ENCODE measurements around the gene PCDHGA2. TPM values are rescaled to one million over a fixed set of nuclear protein-coding genes. Genes with fewer than 3 reads are reported as not detected.
"Not testable (repeated sequence)": the region's sequence is repeated elsewhere in the genome, so short reads cannot be mapped to it uniquely, and the experiment has no call there.

Gene PCDHGA2
- total and polyA plus RNA-seq, 2 donors: 4.1 to 5.7 TPM

DNA sequence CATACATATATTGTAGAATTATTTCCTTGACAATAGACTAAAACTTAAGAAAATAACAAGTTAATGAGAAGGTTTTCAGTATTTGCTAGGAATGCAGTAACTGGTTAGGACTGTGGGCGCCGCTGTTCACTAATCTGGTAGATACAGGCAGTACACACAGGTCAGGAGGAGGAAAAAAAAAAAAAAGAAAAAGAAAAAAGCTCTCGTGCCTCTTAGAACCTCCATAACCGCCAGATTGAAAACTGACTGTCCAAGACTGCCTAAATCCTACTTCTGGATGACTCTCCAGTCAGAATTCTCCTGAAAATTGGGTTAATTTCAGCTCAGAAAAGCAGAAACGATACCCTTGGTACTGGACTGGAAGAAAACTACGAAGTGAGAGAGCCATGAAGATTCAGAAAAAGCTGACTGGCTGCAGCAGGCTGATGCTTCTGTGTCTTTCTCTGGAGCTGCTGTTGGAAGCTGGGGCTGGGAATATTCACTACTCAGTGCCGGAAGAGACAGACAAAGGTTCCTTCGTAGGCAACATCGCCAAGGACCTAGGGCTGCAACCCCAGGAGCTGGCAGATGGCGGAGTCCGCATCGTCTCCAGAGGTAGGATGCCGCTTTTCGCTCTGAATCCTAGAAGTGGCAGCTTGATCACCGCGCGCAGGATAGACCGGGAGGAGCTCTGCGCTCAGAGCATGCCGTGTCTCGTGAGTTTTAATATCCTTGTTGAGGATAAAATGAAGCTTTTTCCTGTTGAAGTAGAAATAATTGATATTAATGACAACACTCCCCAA lies 8.1 kb upstream of the PCDHGA2 start, which contains the start of gene PCDHGA1:
PCDHGA1 (plus strand) TSS at position 216 of the 782 bp plus-strand sequence.
- no peak for DNase-seq (ENCODE audit: extremely low spot score)
- no peaks in the 10 kb centered on the region for H3K36me3 ChIP-seq (ENCODE audit: insufficient read depth)
- 22% methylated on average over 21 of the region's 21 CpGs for WGBS
- no peak within 1 kb of the TSS for H3K27ac ChIP-seq (ENCODE audit: low read depth)
- H3K4me3 ChIP-seq (ENCODE audit: low read depth, low read length): no peak within 1 kb of the TSS
- no peaks in the 10 kb centered on the region for H3K4me1 ChIP-seq (ENCODE audit: insufficient read depth)

DNA sequence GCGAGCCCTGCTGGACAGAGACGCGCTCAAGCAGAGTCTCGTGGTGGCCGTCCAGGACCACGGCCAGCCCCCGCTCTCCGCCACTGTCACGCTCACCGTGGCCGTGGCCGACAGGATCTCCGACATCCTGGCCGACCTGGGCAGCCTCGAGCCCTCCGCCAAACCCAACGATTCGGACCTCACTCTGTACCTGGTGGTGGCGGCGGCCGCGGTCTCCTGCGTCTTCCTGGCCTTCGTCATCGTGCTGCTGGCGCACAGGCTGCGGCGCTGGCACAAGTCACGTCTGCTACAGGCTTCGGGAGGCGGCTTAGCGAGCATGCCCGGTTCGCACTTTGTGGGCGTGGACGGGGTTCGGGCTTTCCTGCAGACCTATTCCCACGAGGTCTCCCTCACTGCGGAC lies 6.0 kb upstream of the PCDHGA2 start:
- not testable (repeated sequence) for H3K36me3 ChIP-seq (ENCODE audit: insufficient read depth); H3K4me3 ChIP-seq (ENCODE audit: low read depth, low read length); DNase-seq (ENCODE audit: extremely low spot score); H3K4me1 ChIP-seq (ENCODE audit: insufficient read depth); H3K27ac ChIP-seq (ENCODE audit: low read depth)
- 39% methylated on average over 39 of the region's 39 CpGs for WGBS

DNA sequence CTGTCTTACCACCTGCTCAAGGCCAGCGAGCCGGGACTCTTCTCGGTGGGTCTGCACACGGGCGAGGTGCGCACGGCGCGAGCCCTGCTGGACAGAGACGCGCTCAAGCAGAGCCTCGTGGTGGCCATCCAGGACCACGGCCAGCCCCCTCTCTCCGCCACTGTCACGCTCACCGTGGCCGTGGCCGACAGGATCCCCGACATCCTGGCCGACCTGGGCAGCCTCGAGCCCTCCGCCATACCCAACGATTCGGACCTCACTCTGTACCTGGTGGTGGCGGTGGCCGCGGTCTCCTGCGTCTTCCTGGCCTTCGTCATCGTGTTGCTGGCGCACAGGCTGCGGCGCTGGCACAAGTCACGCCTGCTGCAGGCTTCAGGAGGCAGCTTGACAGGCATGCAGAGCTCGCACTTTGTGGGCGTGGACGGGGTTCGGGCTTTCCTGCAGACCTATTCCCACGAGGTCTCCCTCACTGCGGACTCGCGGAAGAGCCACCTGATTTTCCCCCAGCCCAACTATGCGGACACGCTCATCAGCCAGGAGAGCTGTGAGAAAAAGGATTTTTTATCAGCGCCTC lies 2.3 kb downstream of the PCDHGA2 start:
- H3K4me1 ChIP-seq (ENCODE audit: insufficient read depth); DNase-seq (ENCODE audit: extremely low spot score); H3K36me3 ChIP-seq (ENCODE audit: insufficient read depth); H3K27ac ChIP-seq (ENCODE audit: low read depth); H3K4me3 ChIP-seq (ENCODE audit: low read depth, low read length): not testable (repeated sequence)
- whole genome bisulfite sequencing: 65% methylated on average over 45 of the region's 45 CpGs

- no peak for DNase-seq (ENCODE audit: extremely low spot score)
- WGBS: 16% methylated on average over 1 of the region's 1 CpG
- Histone ChIP-seq H3K4me1 (ENCODE audit: insufficient read depth) (no peaks in the 10 kb centered on the region), H3K27ac (ENCODE audit: low read depth) (no peak overlapping the region), H3K4me3 (ENCODE audit: low read depth, low read length) (no peak overlapping the region), H3K36me3 (ENCODE audit: insufficient read depth) (no peaks in the 10 kb centered on the region)
Observed at GRCh38 chr5:141342773-141343172, 4.2 kb downstream of the PCDHGA2 start.

- WGBS: 25% methylated on average over 9 of the region's 9 CpGs
- Histone ChIP-seq H3K36me3 (ENCODE audit: insufficient read depth) (no peaks in the 10 kb centered on the region), H3K4me1 (ENCODE audit: insufficient read depth) (no peaks in the 10 kb centered on the region), H3K4me3 (ENCODE audit: low read depth, low read length) (peak within 1 kb of the TSS; percentile 30), H3K27ac (ENCODE audit: low read depth) (no peak within 1 kb of the TSS)
- DNase-seq (ENCODE audit: extremely low spot score): no peak
Observed at GRCh38 chr5:141343242-141343952, 4.8 kb downstream of the PCDHGA2 start, which contains the start of gene PCDHGA3. TSS of gene PCDHGA3 (plus strand) at chr5:141343829. CDS start at chr5:141344034, 205 bp downstream.

DNA sequence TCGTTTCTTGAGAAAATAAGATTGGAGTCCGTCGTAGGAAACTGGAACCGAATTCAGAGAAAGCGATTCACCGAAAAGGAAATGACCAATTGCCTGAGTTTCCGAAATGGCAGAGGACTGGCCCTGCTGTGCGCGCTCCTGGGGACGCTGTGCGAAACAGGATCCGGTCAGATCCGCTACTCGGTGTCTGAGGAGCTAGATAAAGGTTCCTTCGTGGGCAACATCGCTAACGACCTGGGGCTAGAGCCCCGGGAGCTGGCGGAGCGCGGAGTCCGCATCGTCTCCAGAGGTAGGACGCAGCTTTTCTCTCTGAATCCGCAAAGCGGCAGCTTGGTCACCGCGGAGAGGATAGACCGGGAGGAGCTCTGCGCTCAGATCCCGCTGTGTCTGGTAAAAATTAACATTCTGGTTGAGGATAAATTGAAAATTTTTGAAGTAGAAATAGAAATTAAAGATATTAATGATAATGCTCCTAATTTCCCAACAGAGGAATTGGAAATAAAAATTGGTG lies 5.4 kb downstream of the PCDHGA2 start:
- 21% methylated on average over 31 of the region's 31 CpGs for WGBS
- H3K4me3 ChIP-seq (ENCODE audit: low read depth, low read length): peak overlapping the region; percentile 30
- H3K4me1 ChIP-seq (ENCODE audit: insufficient read depth): no peaks in the 10 kb centered on the region
- no peaks in the 10 kb centered on the region for H3K36me3 ChIP-seq (ENCODE audit: insufficient read depth)
- no peak for DNase-seq (ENCODE audit: extremely low spot score)
- H3K27ac ChIP-seq (ENCODE audit: low read depth): no peak overlapping the region

- Histone ChIP-seq H3K4me1 (ENCODE audit: insufficient read depth) (no peaks in the 10 kb centered on the region), H3K36me3 (ENCODE audit: insufficient read depth) (no peaks in the 10 kb centered on the region), H3K4me3 (ENCODE audit: low read depth, low read length) (no peak overlapping the region), H3K27ac (ENCODE audit: low read depth) (no peak overlapping the region)
- WGBS: 34% methylated on average over 20 of the region's 20 CpGs
- no peak for DNase-seq (ENCODE audit: extremely low spot score)
Observed at GRCh38 chr5:141345327-141345726, 6.8 kb downstream of the PCDHGA2 start.

DNA sequence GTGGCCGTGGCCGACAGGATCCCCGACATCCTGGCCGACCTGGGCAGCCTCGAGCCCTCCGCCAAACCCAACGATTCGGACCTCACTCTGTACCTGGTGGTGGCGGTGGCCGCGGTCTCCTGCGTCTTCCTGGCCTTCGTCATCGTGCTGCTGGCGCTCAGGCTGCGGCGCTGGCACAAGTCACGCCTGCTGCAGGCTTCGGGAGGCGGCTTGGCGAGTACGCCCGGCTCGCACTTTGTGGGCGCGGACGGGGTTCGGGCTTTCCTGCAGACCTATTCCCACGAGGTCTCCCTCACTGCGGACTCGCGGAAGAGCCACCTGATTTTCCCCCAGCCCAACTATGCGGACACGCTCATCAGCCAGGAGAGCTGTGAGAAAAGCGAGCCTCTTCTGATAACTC lies 7.5 kb downstream of the PCDHGA2 start:
- not testable (repeated sequence) for H3K4me1 ChIP-seq (ENCODE audit: insufficient read depth); H3K27ac ChIP-seq (ENCODE audit: low read depth); H3K36me3 ChIP-seq (ENCODE audit: insufficient read depth); H3K4me3 ChIP-seq (ENCODE audit: low read depth, low read length); DNase-seq (ENCODE audit: extremely low spot score)
- WGBS: 45% methylated on average over 25 of the region's 35 CpGs

DNA sequence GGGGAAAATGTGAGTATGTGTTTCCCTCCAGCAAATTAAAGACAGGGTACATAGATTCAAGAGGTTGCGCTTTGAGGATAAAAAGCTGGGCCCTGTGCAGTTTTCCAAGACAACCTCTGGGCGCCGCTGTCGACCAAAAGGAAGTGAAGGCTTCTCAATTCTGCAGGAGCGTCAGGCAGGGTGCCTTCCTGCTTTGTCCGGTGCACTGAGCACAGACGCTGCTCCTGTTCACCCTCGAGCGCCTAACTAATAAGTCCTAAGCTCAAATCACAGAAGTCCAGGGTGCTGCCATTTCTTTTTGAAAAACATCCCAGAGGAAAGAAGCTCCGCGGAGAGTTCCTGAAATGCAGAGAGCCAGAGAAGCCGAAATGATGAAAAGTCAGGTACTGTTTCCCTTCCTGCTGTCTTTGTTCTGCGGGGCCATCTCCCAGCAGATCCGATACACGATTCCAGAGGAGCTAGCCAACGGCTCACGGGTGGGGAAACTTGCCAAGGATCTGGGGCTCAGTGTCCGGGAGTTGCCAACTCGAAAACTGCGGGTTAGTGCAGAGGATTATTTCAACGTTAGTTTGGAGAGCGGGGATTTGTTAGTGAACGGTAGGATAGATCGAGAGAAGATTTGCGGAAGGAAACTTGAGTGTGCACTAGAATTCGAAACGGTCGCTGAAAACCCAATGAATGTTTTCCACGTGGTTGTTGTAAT lies 11.5 kb downstream of the PCDHGA2 start, which contains the start of gene PCDHGB1:
PCDHGB1 (plus strand) TSS at position 183 of the 703 bp plus-strand sequence; CDS start at position 345, 162 bp downstream.
- WGBS: 26% methylated on average over 29 of the region's 29 CpGs
- no peak for DNase-seq (ENCODE audit: extremely low spot score)
- Histone ChIP-seq H3K4me1 (ENCODE audit: insufficient read depth) (no peaks in the 10 kb centered on the region), H3K27ac (ENCODE audit: low read depth) (no peak within 1 kb of the TSS), H3K36me3 (ENCODE audit: insufficient read depth) (no peaks in the 10 kb centered on the region), H3K4me3 (ENCODE audit: low read depth, low read length) (no peak within 1 kb of the TSS)

- Histone ChIP-seq H3K4me3 (ENCODE audit: low read depth, low read length) (no peak overlapping the region), H3K27ac (ENCODE audit: low read depth) (no peak overlapping the region), H3K4me1 (ENCODE audit: insufficient read depth) (no peaks in the 10 kb centered on the region), H3K36me3 (ENCODE audit: insufficient read depth) (no peaks in the 10 kb centered on the region)
- no peak for DNase-seq (ENCODE audit: extremely low spot score)
- WGBS: 33% methylated on average over 32 of the region's 36 CpGs
Observed at GRCh38 chr5:141351591-141351990, 13.0 kb downstream of the PCDHGA2 start.

GRCh38 chr5:141354900-141355469 lies 16.4 kb downstream of the PCDHGA2 start, which contains the start of gene PCDHGA4:
TSS of gene PCDHGA4 (plus strand) at chr5:141355021. CDS start at chr5:141355108, 87 bp downstream.
- 14% methylated on average over 29 of the region's 29 CpGs for WGBS
- no peak within 1 kb of the TSS for H3K27ac ChIP-seq (ENCODE audit: low read depth)
- H3K36me3 ChIP-seq (ENCODE audit: insufficient read depth): no peaks in the 10 kb centered on the region
- H3K4me3 ChIP-seq (ENCODE audit: low read depth, low read length): peak within 1 kb of the TSS; percentile 10
- H3K4me1 ChIP-seq (ENCODE audit: insufficient read depth): no peaks in the 10 kb centered on the region
- no peak for DNase-seq (ENCODE audit: extremely low spot score)

- Histone ChIP-seq H3K4me1 (ENCODE audit: insufficient read depth) (no peaks in the 10 kb centered on the region), H3K36me3 (ENCODE audit: insufficient read depth) (no peaks in the 10 kb centered on the region), H3K4me3 (ENCODE audit: low read depth, low read length) (no peak overlapping the region), H3K27ac (ENCODE audit: low read depth) (no peak overlapping the region)
- 49% methylated on average over 24 of the region's 24 CpGs for WGBS
- DNase-seq (ENCODE audit: extremely low spot score): no peak
Observed at GRCh38 chr5:141355641-141356040, 17.1 kb downstream of the PCDHGA2 start.

- Histone ChIP-seq H3K4me3 (ENCODE audit: low read depth, low read length) (no peak overlapping the region), H3K4me1 (ENCODE audit: insufficient read depth) (no peaks in the 10 kb centered on the region), H3K36me3 (ENCODE audit: insufficient read depth) (no peaks in the 10 kb centered on the region), H3K27ac (ENCODE audit: low read depth) (no peak overlapping the region)
- 75% methylated on average over 5 of the region's 5 CpGs for WGBS
- no peak for DNase-seq (ENCODE audit: extremely low spot score)
Observed at GRCh38 chr5:141356133-141356532, 17.6 kb downstream of the PCDHGA2 start.

Measured in urinary bladder (tissue), 4 donors.